NCI-H128 (cell line): ENCODE results near the gene UTS2B.

Experiments used
- DNase-seq: peaks from one replicate; lab custom pipeline; 2025; ENCODE audit not compliant: unreplicated experiment; lab: John Stamatoyannopoulos, UW

UTS2B gene

GRCh38 chr3:191329654-191330529 is at the start of gene UTS2B:
TSS of gene UTS2B (minus strand) at chr3:191330526. CDS start at chr3:191282189, 48,337 bp downstream.
- DNase-seq: peak; percentile 47

GRCh38 chr3:191380001-191380400 is 49.7 kb upstream of the UTS2B start:
- no peak for DNase-seq

- no peak for DNase-seq
These were observed 49.1 kb upstream of the UTS2B start for GRCh38 chr3:191379446-191379845.

GRCh38 chr3:191378142-191378812 is 48.0 kb upstream of the UTS2B start:
- no peak for DNase-seq

- DNase-seq: no peak
These were observed 46.3 kb upstream of the UTS2B start for GRCh38 chr3:191376516-191377141.

- DNase-seq: no peak
These were observed 43.0 kb upstream of the UTS2B start for GRCh38 chr3:191373327-191373726.

GRCh38 chr3:191372122-191372521 is 41.8 kb upstream of the UTS2B start:
- DNase-seq: no peak

GRCh38 chr3:191369616-191370010 is 39.3 kb upstream of the UTS2B start:
- no peak for DNase-seq

- no peak for DNase-seq
These were observed 38.7 kb upstream of the UTS2B start for GRCh38 chr3:191368755-191369615.

- DNase-seq: no peak
These were observed 36.3 kb upstream of the UTS2B start for GRCh38 chr3:191366675-191367074.

GRCh38 chr3:191363221-191363620 is 32.9 kb upstream of the UTS2B start:
- DNase-seq: no peak

GRCh38 chr3:191362524-191363090 is 32.3 kb upstream of the UTS2B start:
- no peak for DNase-seq

GRCh38 chr3:191362037-191362436 is 31.7 kb upstream of the UTS2B start:
- no peak for DNase-seq

GRCh38 chr3:191361456-191361855 is 31.1 kb upstream of the UTS2B start:
- DNase-seq: no peak

- no peak for DNase-seq
These were observed 30.3 kb upstream of the UTS2B start for GRCh38 chr3:191360620-191361019.

- DNase-seq: no peak
These were observed 28.6 kb upstream of the UTS2B start for GRCh38 chr3:191358929-191359328.

GRCh38 chr3:191357909-191358308 is 27.6 kb upstream of the UTS2B start:
- no peak for DNase-seq

- no peak for DNase-seq
These were observed 26.5 kb upstream of the UTS2B start for GRCh38 chr3:191356631-191357439.

- DNase-seq: no peak
These were observed 25.1 kb upstream of the UTS2B start for GRCh38 chr3:191355406-191355805.
